ENCODE data around the gene SEC23A. TPM values are rescaled to one million over a fixed set of nuclear protein-coding genes. Genes with fewer than 3 reads are reported as not detected.
A peak's percentile ranks its signal among the peaks of the same experiment; 100 is the strongest.
"Not testable (repeated sequence)": the region's sequence is repeated elsewhere in the genome, so short reads cannot be mapped to it uniquely, and the experiment has no call there.

SEC23A gene
- total RNA-seq, 1 donor, result 298 TPM

- TF ChIP-seq, protein P1, sequence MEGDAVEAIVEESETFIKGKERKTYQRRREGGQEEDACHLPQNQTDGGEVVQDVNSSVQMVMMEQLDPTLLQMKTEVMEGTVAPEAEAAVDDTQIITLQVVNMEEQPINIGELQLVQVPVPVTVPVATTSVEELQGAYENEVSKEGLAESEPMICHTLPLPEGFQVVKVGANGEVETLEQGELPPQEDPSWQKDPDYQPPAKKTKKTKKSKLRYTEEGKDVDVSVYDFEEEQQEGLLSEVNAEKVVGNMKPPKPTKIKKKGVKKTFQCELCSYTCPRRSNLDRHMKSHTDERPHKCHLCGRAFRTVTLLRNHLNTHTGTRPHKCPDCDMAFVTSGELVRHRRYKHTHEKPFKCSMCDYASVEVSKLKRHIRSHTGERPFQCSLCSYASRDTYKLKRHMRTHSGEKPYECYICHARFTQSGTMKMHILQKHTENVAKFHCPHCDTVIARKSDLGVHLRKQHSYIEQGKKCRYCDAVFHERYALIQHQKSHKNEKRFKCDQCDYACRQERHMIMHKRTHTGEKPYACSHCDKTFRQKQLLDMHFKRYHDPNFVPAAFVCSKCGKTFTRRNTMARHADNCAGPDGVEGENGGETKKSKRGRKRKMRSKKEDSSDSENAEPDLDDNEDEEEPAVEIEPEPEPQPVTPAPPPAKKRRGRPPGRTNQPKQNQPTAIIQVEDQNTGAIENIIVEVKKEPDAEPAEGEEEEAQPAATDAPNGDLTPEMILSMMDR (IDR thresholded peaks at IDR 0.05; ENCODE audit: insufficient read depth, low read length), result no peak
- no peak for DNase-seq (ENCODE audit: low read depth)
Measured at GRCh38 chr14:39060818-39061437, 42.1 kb downstream of the SEC23A start.

GRCh38 chr14:39055786-39056474 lies 47.1 kb downstream of the SEC23A start:
- H3K4me3 ChIP-seq (ENCODE audit: low read depth, low read length), result no peak overlapping the region
- TF ChIP-seq, protein P1 (IDR thresholded peaks at IDR 0.05; ENCODE audit: insufficient read depth, low read length), result no peak
- peak; percentile 7 for DNase-seq (ENCODE audit: low read depth)

More at GRCh38 chr14:39060818-39061437, 42.1 kb downstream of the SEC23A start:
- H3K4me3 ChIP-seq (ENCODE audit: low read depth, low read length), result no peak overlapping the region

DNA sequence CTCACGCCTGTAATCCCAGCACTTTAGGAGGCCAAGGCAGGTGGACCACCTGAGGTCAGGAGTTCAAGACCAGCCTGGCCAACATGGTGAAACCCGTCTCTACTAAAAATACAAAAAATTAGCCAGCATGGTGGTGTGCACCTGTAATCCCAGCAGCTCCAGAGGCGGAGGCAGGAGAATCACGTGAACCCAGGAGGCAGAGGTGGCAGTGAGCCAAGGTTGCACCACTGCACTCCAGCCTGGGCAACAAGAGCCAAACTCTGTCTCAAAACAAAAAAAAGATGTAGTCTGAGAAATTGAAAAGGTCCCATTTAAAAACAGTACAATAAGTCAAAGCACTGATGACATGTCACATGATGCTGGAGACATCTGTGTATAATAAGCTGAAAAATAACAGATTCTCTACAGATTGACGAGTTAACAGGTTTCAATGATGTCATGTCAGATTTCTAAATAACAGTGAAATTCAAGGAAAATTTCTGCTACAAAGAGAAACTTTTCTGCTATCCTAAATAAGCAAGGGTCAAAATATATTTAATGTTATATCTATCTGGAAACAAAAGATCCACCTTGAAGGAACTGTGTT lies 50.1 kb downstream of the SEC23A start:
- DNase-seq (ENCODE audit: low read depth); H3K4me3 ChIP-seq (ENCODE audit: low read depth, low read length): not testable (repeated sequence)

GRCh38 chr14:39050389-39050788 lies 52.6 kb downstream of the SEC23A start:
- peak; percentile 34 for DNase-seq (ENCODE audit: low read depth)
- TF ChIP-seq, protein P1 (IDR thresholded peaks at IDR 0.05; ENCODE audit: insufficient read depth, low read length), result no peak
- no peak overlapping the region for H3K4me3 ChIP-seq (ENCODE audit: low read depth, low read length)

GRCh38 chr14:39045889-39046288 lies 57.1 kb downstream of the SEC23A start:
- not testable (repeated sequence) for DNase-seq (ENCODE audit: low read depth); H3K4me3 ChIP-seq (ENCODE audit: low read depth, low read length)

GRCh38 chr14:39043352-39043943 lies 59.6 kb downstream of the SEC23A start:
- TF ChIP-seq, protein P1 (IDR thresholded peaks at IDR 0.05; ENCODE audit: insufficient read depth, low read length), result no peak
- no peak for DNase-seq (ENCODE audit: low read depth)
- no peak overlapping the region for H3K4me3 ChIP-seq (ENCODE audit: low read depth, low read length)

GRCh38 chr14:39040529-39040928 lies 62.5 kb downstream of the SEC23A start:
- DNase-seq (ENCODE audit: low read depth), result no peak
- TF ChIP-seq, protein P1 (IDR thresholded peaks at IDR 0.05; ENCODE audit: insufficient read depth, low read length), result no peak
- no peak overlapping the region for H3K4me3 ChIP-seq (ENCODE audit: low read depth, low read length)
